Measurements from ENCODE around the gene NPHS1. TPM values are rescaled to one million over a fixed set of nuclear protein-coding genes. Genes with fewer than 3 reads are reported as not detected.

Gene NPHS1
- total RNA-seq, 1 experiment from 2014 or later = not detected

DNA sequence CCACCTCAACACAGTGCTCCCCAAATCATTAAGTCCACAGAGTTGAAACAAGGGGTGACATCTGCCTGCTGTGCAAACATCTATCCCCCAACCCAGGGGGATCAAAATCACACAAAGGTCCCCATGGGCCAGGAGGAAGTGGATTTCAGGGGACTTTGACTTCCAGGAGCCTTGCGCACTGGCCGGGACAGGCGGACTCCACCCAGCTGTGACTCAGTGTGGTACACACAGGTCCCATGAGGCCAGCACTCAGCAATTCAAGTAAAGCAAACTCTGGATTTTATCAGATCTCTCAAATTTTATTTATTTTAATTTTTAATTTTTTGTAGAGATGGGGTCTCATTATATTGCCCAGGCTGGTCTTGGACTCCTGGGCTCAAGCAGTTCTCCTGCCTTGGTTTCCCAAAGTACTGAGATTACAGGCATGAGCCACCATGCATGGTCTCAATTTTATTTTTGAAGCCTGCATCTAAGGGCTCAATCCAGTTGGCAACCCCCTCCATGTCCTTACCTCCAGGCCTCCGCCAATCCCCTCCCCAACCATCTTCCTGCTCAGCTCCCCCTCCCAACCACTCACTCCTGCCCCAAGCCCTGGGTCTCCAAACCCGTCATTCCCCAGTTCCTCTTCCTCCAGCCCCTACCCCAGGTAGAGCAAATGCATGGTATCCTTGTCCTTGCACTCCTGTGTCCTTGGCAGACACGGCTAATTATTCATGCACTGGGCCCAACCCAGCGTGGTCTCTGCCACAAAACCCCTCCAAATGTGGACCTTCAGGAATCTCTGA lies 58.7 kb downstream of the NPHS1 start:
- H3F3A ChIP-seq (ENCODE audit: low read length, unreplicated experiment) = no peaks in the 10 kb centered on the region
- no peak for TF ChIP-seq EZH2 (IDR thresholded peaks at IDR 0.05; ENCODE audit: low read length, unreplicated experiment)
- no peak for TF ChIP-seq CTCF (conservative IDR thresholded peaks at IDR 0.05; ENCODE audit: low read depth, low read length)
- no peak for TF ChIP-seq EZH2phosphoT487 (IDR thresholded peaks at IDR 0.05; ENCODE audit: borderline replicate concordance, low read length)
- no peak overlapping the region for H3K4me3 ChIP-seq (ENCODE audit: low read length)
- POLR2A ChIA-PET (ENCODE audit: unreplicated experiment) = no interaction called here
- intact Hi-C loops (cut with micrococcal nuclease) = no loop called here
- peak; percentile 2 for DNase-seq
- no peak overlapping the region for H2AFZ ChIP-seq (ENCODE audit: low read length)
- H3K9ac ChIP-seq (ENCODE audit: low read length) = no peak overlapping the region
- CTCF ChIA-PET = no interaction called here
- no peaks in the 10 kb centered on the region for H3K4me1 ChIP-seq (ENCODE audit: insufficient read depth, low read length)
- no peaks in the 10 kb centered on the region for H3K36me3 ChIP-seq (ENCODE audit: low read depth, low read length)
- H3K4me2 ChIP-seq (ENCODE audit: low read length) = no peak overlapping the region
- H3K27me3 ChIP-seq (ENCODE audit: low read length) = no peaks in the 10 kb centered on the region
- peak; percentile 54; the same call in 1 of the 2 replicates for ATAC-seq
- no peaks in the 10 kb centered on the region for H3K79me2 ChIP-seq (ENCODE audit: low read length)
- BruUV-seq (replicated peaks) = no TSS peak
- no peak overlapping the region for H3K27ac ChIP-seq (ENCODE audit: low read length)
- no peaks in the 10 kb centered on the region for H4K20me1 ChIP-seq (ENCODE audit: low read length)
- no peaks in the 10 kb centered on the region for H3K9me3 ChIP-seq (ENCODE audit: low read length)
- H3K9me2 ChIP-seq (replicated peaks; ENCODE audit: low read length) = no peaks in the 10 kb centered on the region

- no peak for TF ChIP-seq CTCF (conservative IDR thresholded peaks at IDR 0.05; ENCODE audit: low read depth, low read length)
- CTCF ChIA-PET = no interaction called here
Observed at GRCh38 chr19:35792888-35793287, 59.4 kb downstream of the NPHS1 start.

DNA sequence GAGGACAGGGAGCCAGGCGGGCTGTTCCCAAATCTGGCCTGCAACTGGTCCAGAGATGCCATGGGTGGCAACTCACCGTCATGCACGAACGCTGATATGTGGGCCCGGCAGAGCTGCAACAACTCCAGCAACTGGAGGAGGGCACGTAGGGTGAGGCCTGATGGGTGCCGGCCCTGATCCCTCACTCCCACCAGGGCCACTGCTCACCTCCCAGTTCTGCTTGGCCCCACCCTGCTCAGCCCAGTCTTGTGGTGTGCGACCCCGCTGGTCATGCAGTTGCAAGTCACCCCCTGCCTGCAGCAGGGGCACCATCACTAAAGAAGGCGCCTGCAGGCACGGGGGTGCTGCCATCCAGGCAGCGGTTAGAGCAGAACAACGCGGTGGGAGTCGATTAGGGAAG lies 60.0 kb downstream of the NPHS1 start:
- Histone ChIP-seq H2AFZ (ENCODE audit: low read length) (no peak overlapping the region), H3K4me1 (ENCODE audit: insufficient read depth, low read length) (no peaks in the 10 kb centered on the region), H3K4me3 (ENCODE audit: low read length) (no peak overlapping the region), H3K9me3 (ENCODE audit: low read length) (no peaks in the 10 kb centered on the region), H3K79me2 (ENCODE audit: low read length) (no peaks in the 10 kb centered on the region), H3K27me3 (ENCODE audit: low read length) (no peaks in the 10 kb centered on the region), H3K36me3 (ENCODE audit: low read depth, low read length) (no peaks in the 10 kb centered on the region), H3K27ac (ENCODE audit: low read length) (no peak overlapping the region), H3F3A (ENCODE audit: low read length, unreplicated experiment) (no peaks in the 10 kb centered on the region), H4K20me1 (ENCODE audit: low read length) (no peaks in the 10 kb centered on the region), H3K4me2 (ENCODE audit: low read length) (no peak overlapping the region), H3K9me2 (replicated peaks; ENCODE audit: low read length) (no peaks in the 10 kb centered on the region), H3K9ac (ENCODE audit: low read length) (no peak overlapping the region)
- DNase-seq = no peak
- TF ChIP-seq EZH2 (IDR thresholded peaks at IDR 0.05; ENCODE audit: low read length, unreplicated experiment) (no peak), EZH2phosphoT487 (IDR thresholded peaks at IDR 0.05; ENCODE audit: borderline replicate concordance, low read length) (no peak), CTCF (conservative IDR thresholded peaks at IDR 0.05; ENCODE audit: low read depth, low read length) (no peak)
- no peak for ATAC-seq
- BruUV-seq (replicated peaks) = no TSS peak
- POLR2A ChIA-PET (ENCODE audit: unreplicated experiment) = no interaction called here
- intact Hi-C loops (cut with micrococcal nuclease) = no loop called here
- CTCF ChIA-PET = no interaction called here

More at GRCh38 chr19:35792888-35793287, 59.4 kb downstream of the NPHS1 start:
- Histone ChIP-seq H3K4me1 (ENCODE audit: insufficient read depth, low read length) (no peaks in the 10 kb centered on the region), H3K27ac (ENCODE audit: low read length) (no peak overlapping the region), H3K9ac (ENCODE audit: low read length) (no peak overlapping the region), H2AFZ (ENCODE audit: low read length) (no peak overlapping the region), H3F3A (ENCODE audit: low read length, unreplicated experiment) (no peaks in the 10 kb centered on the region), H3K27me3 (ENCODE audit: low read length) (no peaks in the 10 kb centered on the region), H3K79me2 (ENCODE audit: low read length) (no peaks in the 10 kb centered on the region), H3K4me3 (ENCODE audit: low read length) (no peak overlapping the region), H4K20me1 (ENCODE audit: low read length) (no peaks in the 10 kb centered on the region), H3K36me3 (ENCODE audit: low read depth, low read length) (no peaks in the 10 kb centered on the region), H3K4me2 (ENCODE audit: low read length) (no peak overlapping the region), H3K9me3 (ENCODE audit: low read length) (no peaks in the 10 kb centered on the region), H3K9me2 (replicated peaks; ENCODE audit: low read length) (no peaks in the 10 kb centered on the region)
- ATAC-seq (no peak), DNase-seq (no peak)
- intact Hi-C loops (cut with micrococcal nuclease) = no loop called here
- BruUV-seq (replicated peaks) = no TSS peak
- POLR2A ChIA-PET (ENCODE audit: unreplicated experiment) = no interaction called here

Measured in PC-3 (cell line).